ENCODE data around the gene JMJD4. TPM values are rescaled to one million over a fixed set of nuclear protein-coding genes. Genes with fewer than 3 reads are reported as not detected.

JMJD4 gene
- total RNA-seq, 1 experiment from 2014 or later, result 24.4 TPM

GRCh38 chr1:227767401-227768124, 32.5 kb upstream of the JMJD4 start:
- Histone ChIP-seq H3K9me3 (ENCODE audit: control insufficient read depth, low read depth, low read length) (no peaks in the 10 kb centered on the region), H3K23me2 (ENCODE audit: insufficient read length, low read depth, low read length, poor library complexity, severe bottlenecking) (peaks cover 2% of the 10 kb centered on the region), H4K91ac (ENCODE audit: insufficient read length, low read depth, low read length) (no peak overlapping the region), H2AK5ac (ENCODE audit: insufficient read length, low read length) (no peak overlapping the region), H3K79me1 (ENCODE audit: insufficient read depth, low read depth, low read length, poor library complexity, severe bottlenecking) (peaks cover 3% of the 10 kb centered on the region), H2BK120ac (ENCODE audit: low read depth, low read length, poor library complexity, severe bottlenecking) (no peak overlapping the region), H4K5ac (ENCODE audit: insufficient read length, low read depth, low read length) (no peak overlapping the region), H3K23ac (ENCODE audit: insufficient read length, low read depth, low read length) (no peak overlapping the region), H3K4me2 (ENCODE audit: insufficient read depth, insufficient read length, low read length) (no peak overlapping the region), H2AFZ (ENCODE audit: low read length) (no peak overlapping the region), H3K56ac (ENCODE audit: insufficient read length, low read depth, low read length) (no peak overlapping the region), H2BK15ac (ENCODE audit: low read depth, low read length) (no peak overlapping the region), H3K9ac (ENCODE audit: extremely low read depth, insufficient read length, low read length) (no peak overlapping the region), H3K4ac (ENCODE audit: low read depth, low read length) (no peak overlapping the region), H3K27me3 (ENCODE audit: insufficient read depth, low read length) (no peaks in the 10 kb centered on the region), H3K18ac (ENCODE audit: insufficient read length, low read depth, low read length) (no peak overlapping the region), H4K20me1 (ENCODE audit: control insufficient read depth, insufficient read depth, insufficient read length) (no peaks in the 10 kb centered on the region), H3K14ac (ENCODE audit: insufficient read depth, low read length) (no peak overlapping the region), H2BK5ac (ENCODE audit: insufficient read length, low read length) (no peak overlapping the region), H3K79me2 (ENCODE audit: insufficient read depth, low read length) (no peaks in the 10 kb centered on the region), H3K4me1 (ENCODE audit: insufficient read depth, low read length) (no peaks in the 10 kb centered on the region), H2BK20ac (ENCODE audit: low read depth, low read length, poor library complexity, severe bottlenecking) (no peak overlapping the region), H4K8ac (replicated peaks; ENCODE audit: insufficient read length, low read depth, low read length) (no peak overlapping the region), H3K27ac (ENCODE audit: insufficient read length, low read depth, low read length) (no peak overlapping the region), H2BK12ac (ENCODE audit: insufficient read length, low read depth, low read length) (no peak overlapping the region), H3T11ph (ENCODE audit: low read length) (no peak overlapping the region)
- no CpG with 5 or more reads among the region's 6 CpGs for WGBS (ENCODE audit: extremely low coverage, insufficient read length, low lambda C conversion rate)
- H3K4me3 Mint-ChIP-seq, result no peak overlapping the region
- H3K27me3 Mint-ChIP-seq (ENCODE audit: low read depth), result no peaks in the 10 kb centered on the region
- no peaks in the 10 kb centered on the region for H3K9me3 Mint-ChIP-seq
- peaks cover 0 to 9% of the 10 kb centered on the region in 2 experiments; a peak in 2 of 4 replicates for H3K4me1 Mint-ChIP-seq
- no peak for DNase-seq
- no peak overlapping the region for H3K27ac Mint-ChIP-seq
- peaks cover 24 to 58% (median 49%) of the 10 kb centered on the region in 3 experiments for H3K36me3 Mint-ChIP-seq (ENCODE audit: insufficient read depth in 1 of 3, low read depth in 3 of 3)
- TF ChIP-seq, protein P1, sequence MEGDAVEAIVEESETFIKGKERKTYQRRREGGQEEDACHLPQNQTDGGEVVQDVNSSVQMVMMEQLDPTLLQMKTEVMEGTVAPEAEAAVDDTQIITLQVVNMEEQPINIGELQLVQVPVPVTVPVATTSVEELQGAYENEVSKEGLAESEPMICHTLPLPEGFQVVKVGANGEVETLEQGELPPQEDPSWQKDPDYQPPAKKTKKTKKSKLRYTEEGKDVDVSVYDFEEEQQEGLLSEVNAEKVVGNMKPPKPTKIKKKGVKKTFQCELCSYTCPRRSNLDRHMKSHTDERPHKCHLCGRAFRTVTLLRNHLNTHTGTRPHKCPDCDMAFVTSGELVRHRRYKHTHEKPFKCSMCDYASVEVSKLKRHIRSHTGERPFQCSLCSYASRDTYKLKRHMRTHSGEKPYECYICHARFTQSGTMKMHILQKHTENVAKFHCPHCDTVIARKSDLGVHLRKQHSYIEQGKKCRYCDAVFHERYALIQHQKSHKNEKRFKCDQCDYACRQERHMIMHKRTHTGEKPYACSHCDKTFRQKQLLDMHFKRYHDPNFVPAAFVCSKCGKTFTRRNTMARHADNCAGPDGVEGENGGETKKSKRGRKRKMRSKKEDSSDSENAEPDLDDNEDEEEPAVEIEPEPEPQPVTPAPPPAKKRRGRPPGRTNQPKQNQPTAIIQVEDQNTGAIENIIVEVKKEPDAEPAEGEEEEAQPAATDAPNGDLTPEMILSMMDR (conservative IDR thresholded peaks at IDR 0.05), result no peak

Data from H9 (cell line).